Measurements from ENCODE around the gene HOATZ. TPM values are rescaled to one million over a fixed set of nuclear protein-coding genes. Genes with fewer than 3 reads are reported as not detected.
A peak's percentile ranks its signal among the peaks of the same experiment; 100 is the strongest.

The HOATZ gene
- total RNA-seq, 1 donor: not detected

DNA sequence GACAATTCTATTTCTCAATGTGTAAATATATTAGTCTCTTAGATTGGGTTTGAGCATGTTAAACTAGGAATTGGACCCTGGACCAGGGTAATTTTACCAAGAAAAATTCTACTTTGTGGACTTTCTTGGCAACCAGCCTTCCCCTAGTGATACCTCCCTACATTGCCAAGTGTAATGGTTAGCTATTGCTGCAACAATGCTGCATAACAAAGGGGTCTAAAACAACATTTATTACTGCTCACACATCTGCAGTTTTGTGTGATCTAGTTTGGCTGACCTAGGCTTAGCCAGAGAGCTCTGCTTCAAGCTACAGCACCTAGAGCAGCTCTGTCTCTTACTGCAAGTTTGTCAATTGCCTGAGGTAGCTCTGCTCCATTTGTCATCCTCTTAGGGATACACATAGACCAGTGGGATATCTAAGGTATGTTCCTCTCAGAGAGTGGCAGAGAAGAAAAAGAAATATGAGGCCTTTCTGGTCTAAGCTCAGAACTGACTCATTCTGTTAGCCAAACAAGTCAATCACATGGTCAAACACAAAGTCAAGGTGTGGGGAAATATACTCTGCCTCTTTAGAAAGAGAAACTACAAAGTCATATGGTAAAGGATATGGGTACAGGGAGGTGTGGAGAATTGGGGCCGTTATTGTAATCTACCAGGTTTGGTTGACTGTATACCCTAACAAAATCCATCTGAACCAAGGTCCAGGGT, 24.0 kb downstream of the HOATZ start:
- no peak overlapping the region for H3K27ac ChIP-seq (ENCODE audit: low read depth, low read length)
- DNase-seq (ENCODE audit: insufficient read length, low spot score, missing footprints): peak; percentile 87

DNA sequence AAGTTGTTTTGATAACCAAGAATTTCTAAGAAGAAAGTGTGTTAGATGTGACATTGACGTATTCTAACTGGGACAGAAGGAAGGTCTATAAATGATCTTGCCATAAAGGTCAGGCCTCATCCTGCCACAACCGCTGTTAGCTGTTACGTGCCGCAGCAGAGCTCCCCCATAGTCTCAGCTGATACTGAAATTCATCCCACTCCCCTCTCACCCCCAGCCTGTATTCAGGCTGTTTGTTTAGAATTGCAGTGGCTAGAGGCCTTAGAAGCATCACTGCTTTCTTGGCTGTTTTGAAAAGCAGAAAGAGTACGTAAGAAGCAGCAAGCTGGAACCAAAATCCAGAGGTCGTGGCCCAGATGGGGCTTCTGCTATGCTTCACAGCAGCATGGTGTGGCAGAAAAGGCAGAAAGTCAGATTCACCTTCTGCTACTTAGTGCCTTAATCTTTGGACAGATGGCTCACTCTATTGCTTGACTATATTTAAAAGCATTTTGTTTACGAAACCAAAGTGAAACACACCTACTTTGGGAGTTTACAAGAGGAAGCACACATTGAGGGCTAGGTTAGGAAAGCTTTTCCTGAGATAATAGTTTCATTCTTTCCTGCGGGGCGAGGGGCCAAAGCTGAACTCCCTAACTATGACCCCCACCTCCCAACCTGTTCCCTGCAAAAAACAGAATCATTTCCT, 25.0 kb downstream of the HOATZ start:
- Histone ChIP-seq H2AFZ (ENCODE audit: low read length) (peak overlapping the region; percentile 96), H3K36me3 (ENCODE audit: insufficient read depth, low read length) (peaks cover 9% of the 10 kb centered on the region), H3K4me2 (ENCODE audit: insufficient read depth, low read length) (peak overlapping the region; percentile 90), H3K79me2 (ENCODE audit: insufficient read depth, low read length) (peaks cover 15% of the 10 kb centered on the region), H3K4me1 (ENCODE audit: insufficient read depth, low read length) (peaks cover 27% of the 10 kb centered on the region), H4K20me1 (ENCODE audit: insufficient read depth, low read length) (no peaks in the 10 kb centered on the region), H3K4me3 (ENCODE audit: insufficient read depth, low read length) (peak overlapping the region; percentile 75), H3K27ac (ENCODE audit: low read depth, low read length) (no peak overlapping the region), H3K27me3 (ENCODE audit: insufficient read depth, low read length) (no peaks in the 10 kb centered on the region), H3K9me3 (ENCODE audit: low read depth, low read length) (no peaks in the 10 kb centered on the region)
- TF ChIP-seq, protein P1, sequence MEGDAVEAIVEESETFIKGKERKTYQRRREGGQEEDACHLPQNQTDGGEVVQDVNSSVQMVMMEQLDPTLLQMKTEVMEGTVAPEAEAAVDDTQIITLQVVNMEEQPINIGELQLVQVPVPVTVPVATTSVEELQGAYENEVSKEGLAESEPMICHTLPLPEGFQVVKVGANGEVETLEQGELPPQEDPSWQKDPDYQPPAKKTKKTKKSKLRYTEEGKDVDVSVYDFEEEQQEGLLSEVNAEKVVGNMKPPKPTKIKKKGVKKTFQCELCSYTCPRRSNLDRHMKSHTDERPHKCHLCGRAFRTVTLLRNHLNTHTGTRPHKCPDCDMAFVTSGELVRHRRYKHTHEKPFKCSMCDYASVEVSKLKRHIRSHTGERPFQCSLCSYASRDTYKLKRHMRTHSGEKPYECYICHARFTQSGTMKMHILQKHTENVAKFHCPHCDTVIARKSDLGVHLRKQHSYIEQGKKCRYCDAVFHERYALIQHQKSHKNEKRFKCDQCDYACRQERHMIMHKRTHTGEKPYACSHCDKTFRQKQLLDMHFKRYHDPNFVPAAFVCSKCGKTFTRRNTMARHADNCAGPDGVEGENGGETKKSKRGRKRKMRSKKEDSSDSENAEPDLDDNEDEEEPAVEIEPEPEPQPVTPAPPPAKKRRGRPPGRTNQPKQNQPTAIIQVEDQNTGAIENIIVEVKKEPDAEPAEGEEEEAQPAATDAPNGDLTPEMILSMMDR (IDR thresholded peaks at IDR 0.05; ENCODE audit: extremely low read depth, low read depth, low read length): no peak
- DNase-seq (ENCODE audit: insufficient read length, low spot score, missing footprints): no peak

More for the DNA sequence above, 24.0 kb downstream of the HOATZ start:
- no peak overlapping the region for H3K4me2 ChIP-seq (ENCODE audit: insufficient read depth, low read length)
- no peaks in the 10 kb centered on the region for H4K20me1 ChIP-seq (ENCODE audit: insufficient read depth, low read length)
- no peak overlapping the region for H2AFZ ChIP-seq (ENCODE audit: low read length)
- H3K79me2 ChIP-seq (ENCODE audit: insufficient read depth, low read length): peaks cover 15% of the 10 kb centered on the region
- no peaks in the 10 kb centered on the region for H3K9me3 ChIP-seq (ENCODE audit: low read depth, low read length)
- no peaks in the 10 kb centered on the region for H3K27me3 ChIP-seq (ENCODE audit: insufficient read depth, low read length)
- no peak overlapping the region for H3K4me3 ChIP-seq (ENCODE audit: insufficient read depth, low read length)
- peaks cover 21% of the 10 kb centered on the region for H3K4me1 ChIP-seq (ENCODE audit: insufficient read depth, low read length)
- TF ChIP-seq, protein P1 (IDR thresholded peaks at IDR 0.05; ENCODE audit: extremely low read depth, low read depth, low read length): no peak
- no peaks in the 10 kb centered on the region for H3K36me3 ChIP-seq (ENCODE audit: insufficient read depth, low read length)

DNA sequence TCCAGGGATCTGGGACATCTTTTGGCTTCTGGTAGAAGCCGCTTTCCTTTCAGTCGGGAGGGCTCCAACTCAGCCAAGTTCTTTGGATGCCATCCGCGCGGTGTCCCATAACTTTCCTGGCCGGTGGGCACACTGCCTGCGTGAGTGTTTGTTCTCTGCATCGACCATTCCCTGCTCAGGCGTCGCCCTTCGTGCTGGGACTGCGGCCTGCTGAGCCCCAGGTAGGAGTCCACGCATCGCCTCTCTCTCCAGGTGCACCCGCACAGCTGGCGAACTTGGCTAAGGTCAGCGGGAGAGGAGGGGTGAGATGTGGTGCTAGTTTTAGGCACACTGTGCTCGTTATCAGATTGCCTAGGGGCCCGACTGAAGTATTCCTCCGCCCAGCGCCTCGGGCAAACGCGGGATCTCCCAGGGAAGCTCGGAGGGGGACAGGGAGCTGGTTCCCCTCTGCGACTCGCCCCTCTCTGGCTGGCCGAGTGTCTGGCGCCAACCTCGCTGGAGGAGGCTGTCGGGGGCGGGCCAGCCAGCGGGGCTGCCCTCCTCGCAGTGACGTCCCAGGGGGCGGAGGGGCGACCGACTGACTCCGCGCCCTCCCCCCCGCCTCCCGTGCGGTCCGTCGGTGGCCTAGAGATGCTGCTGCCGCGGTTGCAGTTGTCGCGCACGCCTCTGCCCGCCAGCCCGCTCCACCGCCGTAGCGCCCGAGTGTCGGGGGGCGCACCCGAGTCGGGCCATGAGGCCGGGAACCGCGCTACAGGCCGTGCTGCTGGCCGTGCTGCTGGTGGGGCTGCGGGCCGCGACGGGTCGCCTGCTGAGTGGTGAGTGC, 25.7 kb downstream of the HOATZ start, which contains the start of gene LAYN:
Gene LAYN (plus strand): TSS at position 607 of the 823 bp plus-strand sequence. CDS start 124 bp downstream, at position 731.
- peak within 1 kb of the TSS; percentile 90 for H3K4me2 ChIP-seq (ENCODE audit: insufficient read depth, low read length)
- no peaks in the 10 kb centered on the region for H3K9me3 ChIP-seq (ENCODE audit: low read depth, low read length)
- peak within 1 kb of the TSS; percentile 75 for H3K4me3 ChIP-seq (ENCODE audit: insufficient read depth, low read length)
- peaks cover 27% of the 10 kb centered on the region for H3K4me1 ChIP-seq (ENCODE audit: insufficient read depth, low read length)
- H2AFZ ChIP-seq (ENCODE audit: low read length): peak within 1 kb of the TSS; percentile 96
- H3K79me2 ChIP-seq (ENCODE audit: insufficient read depth, low read length): peaks cover 15% of the 10 kb centered on the region
- peak within 1 kb of the TSS; percentile 80 for H3K27ac ChIP-seq (ENCODE audit: low read depth, low read length)
- peaks cover 14% of the 10 kb centered on the region for H3K36me3 ChIP-seq (ENCODE audit: insufficient read depth, low read length)
- TF ChIP-seq, protein P1 (IDR thresholded peaks at IDR 0.05; ENCODE audit: extremely low read depth, low read depth, low read length): no peak
- no peaks in the 10 kb centered on the region for H3K27me3 ChIP-seq (ENCODE audit: insufficient read depth, low read length)
- H4K20me1 ChIP-seq (ENCODE audit: insufficient read depth, low read length): no peaks in the 10 kb centered on the region
- peak; percentile 93 for DNase-seq (ENCODE audit: insufficient read length, low spot score, missing footprints)
